Stimulated activated memory B cell treated with anti-CD40 and anti-IgM and Interleukin-4, amounts not matched to agents 10 μg/mL and 1 μg/mL and 100 μg/mL, for 72 hours (primary cell): ENCODE data around the gene MAST4.

Experiments
- ATAC-seq: fragments of 150-1000 bp; cut with Tn5 transposase; 2 replicates; pipeline ENCODE4 v1.10.0; 2021
- H3K27ac Mint-ChIP-seq: one replicate; pipeline ENCODE4 v1.8.0; 2022; ENCODE audit warnings: mild to moderate bottlenecking, mixed read lengths
- H3K27me3 Mint-ChIP-seq: one replicate; pipeline ENCODE4 v1.8.0; 2022; ENCODE audit warnings: mixed read lengths
- H3K36me3 Mint-ChIP-seq: one replicate; pipeline ENCODE4 v1.8.0; 2022; ENCODE audit warnings: mixed read lengths
- H3K4me1 Mint-ChIP-seq: one replicate; pipeline ENCODE4 v1.8.0; 2022; ENCODE audit warnings: mixed read lengths
- H3K4me3 Mint-ChIP-seq: one replicate; pipeline ENCODE4 v1.8.0; 2022; ENCODE audit warnings: mild to moderate bottlenecking, moderate library complexity, mixed read lengths
- H3K9me3 Mint-ChIP-seq: one replicate; pipeline ENCODE4 v1.8.0; 2022; ENCODE audit warnings: mixed read lengths

The MAST4 gene

DNA sequence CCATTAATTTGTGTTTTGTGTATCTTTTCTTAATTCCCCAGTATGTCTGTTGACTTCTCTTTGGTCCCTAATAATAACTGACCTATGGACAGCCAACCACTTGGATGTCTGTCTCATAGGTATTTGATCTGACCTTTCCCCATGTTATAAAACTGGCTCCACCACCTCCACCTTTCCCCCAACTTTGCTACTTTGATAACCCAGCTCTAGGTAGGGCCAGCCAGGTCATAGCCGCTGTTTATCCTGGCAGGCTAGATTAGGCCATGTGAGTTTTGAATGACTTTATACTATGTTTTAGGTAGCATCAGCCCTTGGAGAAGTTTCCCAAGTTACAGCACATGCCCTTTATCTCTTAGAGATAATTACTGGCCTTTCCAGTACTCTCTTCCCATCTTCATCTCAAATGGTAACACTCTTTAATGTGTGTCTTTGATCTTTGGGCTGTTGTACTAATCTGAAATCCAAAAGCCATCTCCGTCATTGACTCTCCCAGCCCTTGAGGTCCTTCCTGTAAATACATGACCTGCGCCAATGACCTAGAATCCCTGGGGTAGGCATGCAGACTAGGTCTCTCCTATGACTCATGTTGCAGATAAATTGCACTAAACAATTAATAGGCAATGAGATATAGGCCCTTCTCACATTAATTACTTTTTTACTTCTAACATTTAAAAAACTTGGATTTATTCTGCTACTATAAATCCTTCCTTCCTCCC, 447.8 kb downstream of the MAST4 start:
- Mint-ChIP-seq H3K27ac (no peak overlapping the region), H3K9me3 (no peaks in the 10 kb centered on the region)

DNA sequence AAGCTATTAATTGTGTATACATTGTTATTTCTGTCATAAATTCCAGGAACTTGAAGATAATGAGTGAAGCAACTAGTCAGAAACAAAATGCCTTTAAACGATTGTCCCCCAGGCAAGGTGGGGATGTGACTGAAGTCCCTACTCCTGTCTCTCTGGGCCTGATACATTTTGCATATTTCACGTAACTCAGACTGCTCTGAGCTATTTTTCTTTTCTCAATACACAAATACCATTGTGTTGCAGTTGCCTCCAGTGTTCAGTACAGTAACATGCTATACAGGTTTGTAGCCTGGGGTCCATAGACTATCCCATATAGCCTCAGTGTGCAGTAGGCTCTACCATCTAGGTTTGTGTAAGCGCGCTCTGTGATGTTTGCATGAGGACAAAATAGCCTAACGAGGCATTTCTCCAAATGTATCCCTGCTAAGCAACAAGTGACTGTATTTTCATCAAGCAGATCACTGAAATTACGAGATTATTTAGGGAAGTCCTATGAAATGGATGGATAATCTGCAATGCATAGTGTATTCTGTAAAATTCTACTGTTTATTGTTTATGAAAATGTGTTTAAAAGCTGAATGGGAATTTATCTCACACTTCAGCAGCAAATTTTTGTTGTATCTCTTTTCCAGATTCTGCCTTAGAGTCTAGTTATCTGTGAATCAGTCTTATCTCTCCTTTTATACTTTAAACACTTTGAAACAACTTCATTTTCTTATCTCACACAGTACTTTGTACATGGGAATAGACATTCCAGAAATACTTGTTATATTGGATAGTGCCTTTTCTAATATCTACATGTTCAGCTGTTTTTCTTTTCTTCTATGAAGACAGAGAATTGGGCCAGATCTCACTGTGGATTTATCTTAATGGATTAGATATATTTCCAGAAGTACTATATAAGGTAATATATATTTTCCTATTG, 449.9 kb downstream of the MAST4 start:
- no peaks in the 10 kb centered on the region for H3K9me3 Mint-ChIP-seq
- H3K27me3 Mint-ChIP-seq: no peaks in the 10 kb centered on the region
- H3K4me3 Mint-ChIP-seq: no peak overlapping the region
- no peak overlapping the region for H3K27ac Mint-ChIP-seq
- no peak for ATAC-seq
- H3K36me3 Mint-ChIP-seq: no peaks in the 10 kb centered on the region
- peaks cover 17% of the 10 kb centered on the region for H3K4me1 Mint-ChIP-seq

More for the DNA sequence above, 447.8 kb downstream of the MAST4 start:
- Mint-ChIP-seq H3K36me3 (no peaks in the 10 kb centered on the region), H3K27me3 (no peaks in the 10 kb centered on the region), H3K4me1 (no peaks in the 10 kb centered on the region), H3K4me3 (no peak overlapping the region)
- no peak for ATAC-seq

GRCh38 chr5:67047160-67047559, 451.0 kb downstream of the MAST4 start:
- no peak overlapping the region for H3K27ac Mint-ChIP-seq

DNA sequence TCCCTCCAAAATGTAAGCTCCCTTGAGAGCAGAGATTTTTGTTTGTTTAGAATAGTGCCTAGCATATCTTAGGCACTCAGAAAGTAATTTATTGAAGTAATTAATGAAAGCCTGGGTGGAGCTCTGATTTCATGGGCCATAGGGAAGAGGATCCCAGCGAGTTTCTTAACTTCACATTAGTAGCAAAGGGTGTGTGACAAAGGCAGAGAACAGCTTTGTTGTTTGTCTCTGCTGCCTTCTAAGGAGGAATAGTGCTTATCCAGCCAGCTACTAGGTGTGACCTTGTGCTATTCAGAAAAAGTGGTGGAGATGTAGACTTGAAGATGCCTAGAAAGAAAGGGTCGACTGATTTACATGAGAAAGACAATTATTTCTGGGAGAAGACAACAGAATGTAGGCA, 451.4 kb downstream of the MAST4 start:
- Mint-ChIP-seq H3K4me3 (no peak overlapping the region), H3K27ac (no peak overlapping the region), H3K36me3 (no peaks in the 10 kb centered on the region), H3K9me3 (no peaks in the 10 kb centered on the region), H3K27me3 (no peaks in the 10 kb centered on the region), H3K4me1 (peaks cover 18% of the 10 kb centered on the region)
- ATAC-seq: no peak

More at GRCh38 chr5:67047160-67047559, 451.0 kb downstream of the MAST4 start:
- Mint-ChIP-seq H3K9me3 (no peaks in the 10 kb centered on the region), H3K27me3 (no peaks in the 10 kb centered on the region), H3K36me3 (no peaks in the 10 kb centered on the region), H3K4me1 (peaks cover 18% of the 10 kb centered on the region), H3K4me3 (no peak overlapping the region)
- ATAC-seq: no peak

DNA sequence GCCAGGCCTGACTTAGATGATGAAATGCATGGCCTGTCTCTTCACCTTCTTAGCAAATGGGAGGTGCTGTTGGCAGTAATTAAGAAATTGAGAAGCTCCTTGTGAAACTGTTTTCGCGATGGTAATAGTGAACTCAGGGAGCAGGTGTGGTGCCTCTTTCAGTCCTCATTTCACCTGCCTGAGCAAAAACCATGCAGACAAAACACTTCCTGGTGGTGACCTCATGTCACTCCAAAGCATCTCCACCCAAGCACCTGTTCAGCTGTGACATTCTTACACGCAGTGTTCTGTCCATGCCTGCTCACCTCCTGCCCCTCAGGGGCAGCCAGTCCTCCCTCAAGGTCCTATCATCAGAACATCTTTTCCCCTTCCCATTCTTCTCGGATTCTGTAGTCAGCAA, 453.9 kb downstream of the MAST4 start:
- no peaks in the 10 kb centered on the region for H3K9me3 Mint-ChIP-seq
- H3K36me3 Mint-ChIP-seq: peaks cover 8% of the 10 kb centered on the region
- no peaks in the 10 kb centered on the region for H3K27me3 Mint-ChIP-seq
- H3K4me1 Mint-ChIP-seq: peaks cover 18% of the 10 kb centered on the region
- no peak overlapping the region for H3K4me3 Mint-ChIP-seq
- no peak for ATAC-seq
- H3K27ac Mint-ChIP-seq: no peak overlapping the region

- Mint-ChIP-seq H3K4me3 (no peak overlapping the region), H3K9me3 (no peaks in the 10 kb centered on the region), H3K27me3 (no peaks in the 10 kb centered on the region), H3K27ac (no peak overlapping the region), H3K4me1 (peaks cover 18% of the 10 kb centered on the region), H3K36me3 (peaks cover 12% of the 10 kb centered on the region)
- no peak for ATAC-seq
Observed at GRCh38 chr5:67050635-67051034, 454.4 kb downstream of the MAST4 start.

GRCh38 chr5:67051164-67051563, 455.0 kb downstream of the MAST4 start:
- H3K27ac Mint-ChIP-seq: no peak overlapping the region
- no peak overlapping the region for H3K4me3 Mint-ChIP-seq
- peaks cover 12% of the 10 kb centered on the region for H3K36me3 Mint-ChIP-seq
- H3K27me3 Mint-ChIP-seq: no peaks in the 10 kb centered on the region
- H3K4me1 Mint-ChIP-seq: peaks cover 18% of the 10 kb centered on the region
- ATAC-seq: no peak
- no peaks in the 10 kb centered on the region for H3K9me3 Mint-ChIP-seq

GRCh38 chr5:67052034-67052433, 455.8 kb downstream of the MAST4 start:
- Mint-ChIP-seq H3K27me3 (no peaks in the 10 kb centered on the region), H3K4me3 (no peak overlapping the region), H3K36me3 (peaks cover 12% of the 10 kb centered on the region), H3K27ac (no peak overlapping the region), H3K4me1 (peaks cover 18% of the 10 kb centered on the region), H3K9me3 (no peaks in the 10 kb centered on the region)
- no peak for ATAC-seq

DNA sequence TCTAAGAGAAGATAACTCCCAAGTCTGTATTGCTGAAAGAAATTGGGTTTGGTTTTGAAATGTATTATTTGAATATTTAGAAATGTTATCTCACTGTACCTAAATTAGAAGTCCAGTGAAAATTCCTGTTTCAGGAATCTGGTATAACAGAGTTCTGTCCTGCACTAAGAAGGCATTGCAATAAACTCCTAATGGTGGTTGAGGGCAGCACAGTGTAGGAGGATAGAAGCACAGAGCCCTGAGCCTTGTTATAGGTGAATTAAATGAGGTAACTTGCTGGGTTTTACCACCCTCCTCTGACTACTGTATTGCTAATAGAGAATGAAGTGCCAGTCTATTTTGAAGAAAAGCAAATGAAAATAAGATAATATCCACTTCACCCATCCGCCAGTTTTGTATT, 457.0 kb downstream of the MAST4 start:
- no peaks in the 10 kb centered on the region for H3K9me3 Mint-ChIP-seq
- H3K27ac Mint-ChIP-seq: no peak overlapping the region
- H3K4me3 Mint-ChIP-seq: no peak overlapping the region
- H3K27me3 Mint-ChIP-seq: no peaks in the 10 kb centered on the region
- peaks cover 12% of the 10 kb centered on the region for H3K36me3 Mint-ChIP-seq
- H3K4me1 Mint-ChIP-seq: peaks cover 18% of the 10 kb centered on the region
- no peak for ATAC-seq

DNA sequence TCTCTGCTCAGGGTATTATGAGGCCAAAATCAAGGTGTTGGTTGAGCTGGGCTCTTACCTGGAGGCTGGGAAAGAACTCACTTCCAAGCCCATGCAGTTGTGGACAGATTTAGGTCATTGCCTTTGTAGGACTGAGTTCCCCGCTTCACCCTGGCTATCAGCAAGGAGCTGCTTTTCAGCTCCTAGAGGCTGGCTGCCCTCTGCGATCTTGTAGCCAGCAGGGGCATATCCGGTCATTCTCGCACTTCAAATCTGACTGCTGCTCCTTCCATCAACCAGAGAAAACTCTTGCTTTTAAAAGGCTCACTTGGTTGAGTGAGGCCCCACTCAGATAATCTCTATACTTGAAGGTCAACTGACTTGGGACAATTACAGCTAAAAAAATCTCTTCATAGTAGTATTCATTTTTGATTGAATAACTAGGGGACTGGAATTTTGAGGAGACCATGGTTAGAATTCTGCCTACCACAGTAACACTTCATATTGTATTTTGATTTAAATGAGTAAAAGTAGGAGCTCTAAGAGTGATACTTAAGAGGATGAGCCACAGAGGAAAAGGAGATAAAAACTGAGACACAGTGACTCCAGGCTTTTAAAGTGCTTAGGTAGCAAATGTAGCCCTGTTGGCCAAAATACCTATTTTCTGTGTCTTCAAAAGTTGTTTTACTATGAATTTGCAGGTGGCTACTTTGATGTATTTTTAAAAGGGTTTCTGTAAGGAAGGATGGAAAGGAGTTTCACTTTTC, 463.0 kb downstream of the MAST4 start:
- Mint-ChIP-seq H3K4me3 (no peak overlapping the region), H3K27ac (no peak overlapping the region), H3K27me3 (no peaks in the 10 kb centered on the region), H3K9me3 (no peaks in the 10 kb centered on the region), H3K36me3 (peaks cover 20% of the 10 kb centered on the region), H3K4me1 (no peaks in the 10 kb centered on the region)
- ATAC-seq: no peak

DNA sequence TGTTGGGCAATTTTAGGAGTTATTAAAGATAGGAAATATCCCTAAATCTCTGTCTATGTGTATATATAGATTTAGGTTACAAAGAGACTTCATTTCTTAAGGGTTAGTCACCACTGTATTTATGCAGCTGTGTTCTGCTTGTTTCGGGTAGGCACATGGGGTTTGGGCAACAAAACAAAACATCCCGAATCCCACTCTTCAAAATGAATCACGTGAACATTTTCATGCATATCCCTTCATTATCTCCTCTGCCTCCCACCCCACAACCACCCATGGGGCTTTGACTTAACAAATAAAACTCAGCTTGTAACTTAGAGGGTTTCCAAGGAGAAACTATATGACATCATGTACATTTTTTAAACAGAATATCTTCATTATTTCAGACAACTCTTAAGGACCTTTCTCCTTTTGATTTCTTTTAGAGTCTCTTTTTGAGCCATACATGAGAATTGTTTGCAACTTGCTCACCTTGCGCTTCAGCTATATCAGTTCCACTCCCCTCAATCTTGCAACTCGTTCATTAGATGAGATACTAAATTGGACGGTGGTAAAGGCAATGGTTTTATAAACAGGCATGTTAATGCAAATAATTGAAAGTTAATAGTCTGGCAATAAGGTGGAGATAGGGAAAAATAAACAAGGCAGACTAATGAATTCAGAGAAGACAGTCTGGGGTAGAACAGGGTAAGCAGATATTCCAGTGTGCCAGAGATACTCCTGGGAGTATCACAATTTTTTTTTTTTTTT, 463.7 kb downstream of the MAST4 start:
- Mint-ChIP-seq H3K36me3 (peaks cover 14% of the 10 kb centered on the region), H3K4me1 (no peaks in the 10 kb centered on the region), H3K27ac (no peak overlapping the region), H3K4me3 (no peak overlapping the region), H3K27me3 (no peaks in the 10 kb centered on the region), H3K9me3 (no peaks in the 10 kb centered on the region)
- ATAC-seq: no peak

DNA sequence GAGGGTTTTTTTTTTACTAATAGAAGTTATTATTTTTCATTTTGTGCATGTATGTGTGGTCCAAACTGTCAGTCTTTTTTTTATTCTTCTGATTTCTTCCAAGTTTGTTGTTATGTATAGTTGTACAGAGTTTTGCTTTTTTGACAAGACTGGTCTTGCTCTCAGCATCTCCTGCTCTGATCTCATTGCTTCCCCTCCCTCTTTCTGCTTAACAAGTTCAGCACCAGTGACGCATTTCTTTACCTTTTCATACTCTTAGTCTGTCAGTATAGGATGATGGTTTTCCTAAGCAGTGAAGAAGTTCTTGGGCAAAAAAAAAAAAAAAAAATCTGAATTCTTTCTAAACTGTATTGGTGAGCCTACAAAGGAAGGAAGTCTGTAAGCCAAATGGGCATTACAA, 465.3 kb downstream of the MAST4 start:
- no peaks in the 10 kb centered on the region for H3K4me1 Mint-ChIP-seq
- peaks cover 8% of the 10 kb centered on the region for H3K36me3 Mint-ChIP-seq
- H3K9me3 Mint-ChIP-seq: no peaks in the 10 kb centered on the region
- H3K27me3 Mint-ChIP-seq: no peaks in the 10 kb centered on the region
- no peak overlapping the region for H3K4me3 Mint-ChIP-seq
- no peak overlapping the region for H3K27ac Mint-ChIP-seq
- ATAC-seq: no peak

DNA sequence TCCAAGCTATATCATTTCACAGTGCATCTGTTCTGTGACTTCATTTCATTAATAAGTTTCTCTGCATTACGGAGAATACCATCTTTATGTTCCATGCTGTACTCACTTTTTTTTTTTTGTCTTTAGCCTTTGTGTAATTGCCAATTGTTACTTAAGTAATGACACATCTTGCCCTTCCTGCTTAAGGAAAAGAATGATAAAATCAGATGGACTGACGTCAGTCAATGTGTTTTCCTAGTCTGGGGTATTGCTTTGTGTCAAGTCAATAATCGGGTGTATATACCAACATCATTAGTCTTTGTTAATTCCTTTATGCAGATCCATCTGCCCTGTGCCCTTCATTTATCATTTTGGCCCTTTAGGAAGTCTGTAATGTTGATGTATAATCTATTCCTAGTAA, 466.9 kb downstream of the MAST4 start:
- H3K4me3 Mint-ChIP-seq: no peak overlapping the region
- peaks cover 10% of the 10 kb centered on the region for H3K36me3 Mint-ChIP-seq
- no peak for ATAC-seq
- H3K27me3 Mint-ChIP-seq: no peaks in the 10 kb centered on the region
- no peak overlapping the region for H3K27ac Mint-ChIP-seq
- no peaks in the 10 kb centered on the region for H3K9me3 Mint-ChIP-seq
- H3K4me1 Mint-ChIP-seq: no peaks in the 10 kb centered on the region

- H3K27ac Mint-ChIP-seq: no peak overlapping the region
- ATAC-seq: no peak
- H3K4me1 Mint-ChIP-seq: no peaks in the 10 kb centered on the region
- no peak overlapping the region for H3K4me3 Mint-ChIP-seq
- peaks cover 14% of the 10 kb centered on the region for H3K36me3 Mint-ChIP-seq
- H3K9me3 Mint-ChIP-seq: no peaks in the 10 kb centered on the region
- H3K27me3 Mint-ChIP-seq: no peaks in the 10 kb centered on the region
Observed at GRCh38 chr5:67063791-67064190, 467.6 kb downstream of the MAST4 start.

GRCh38 chr5:67065237-67065636, 469.0 kb downstream of the MAST4 start:
- Mint-ChIP-seq H3K36me3 (peaks cover 14% of the 10 kb centered on the region), H3K9me3 (no peaks in the 10 kb centered on the region), H3K27ac (no peak overlapping the region), H3K27me3 (no peaks in the 10 kb centered on the region), H3K4me3 (no peak overlapping the region), H3K4me1 (no peaks in the 10 kb centered on the region)
- ATAC-seq: no peak
